Mucosa of gallbladder (tissue), 1 donor: ENCODE results near the gene KCNG1. TPM values are rescaled to one million over a fixed set of nuclear protein-coding genes. Genes with fewer than 3 reads are reported as not detected.

ENCODE experiments used
- DNase-seq: peaks from one replicate; pipeline ENCODE4 v3.0.0-alpha.2; 2020; ENCODE audit warnings: low spot score
- total RNA-seq: library from RNA; stranded (reverse); gene quantifications from one replicate; pipeline ENCODE4 v1.2.1, GENCODE V29; 2021
- donor health status: DM: no; HTN: no; CAD: no.

The KCNG1 gene
- total RNA-seq, 1 donor from 2014 or later, result 9.9 TPM

DNA sequence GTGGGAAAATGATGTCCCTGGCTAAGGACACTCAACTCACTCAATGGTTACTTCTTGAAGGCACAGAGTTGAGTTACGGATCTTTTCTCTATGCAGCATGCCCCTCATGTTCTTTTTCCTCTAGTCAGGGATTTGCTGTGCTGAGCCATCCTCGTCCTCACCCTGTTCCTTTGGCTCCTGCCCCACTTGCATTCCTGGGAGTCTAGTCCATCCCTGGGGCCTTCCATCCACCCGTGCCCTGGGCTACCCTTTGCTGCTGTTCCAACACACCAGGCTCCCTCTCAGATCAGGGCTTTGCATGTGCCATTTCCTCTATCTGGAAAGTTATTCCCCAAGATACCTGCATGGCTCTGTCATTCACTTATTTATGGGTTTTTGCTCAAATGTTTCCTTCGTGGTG, 13.3 kb upstream of the KCNG1 start:
- no peak for DNase-seq

DNA sequence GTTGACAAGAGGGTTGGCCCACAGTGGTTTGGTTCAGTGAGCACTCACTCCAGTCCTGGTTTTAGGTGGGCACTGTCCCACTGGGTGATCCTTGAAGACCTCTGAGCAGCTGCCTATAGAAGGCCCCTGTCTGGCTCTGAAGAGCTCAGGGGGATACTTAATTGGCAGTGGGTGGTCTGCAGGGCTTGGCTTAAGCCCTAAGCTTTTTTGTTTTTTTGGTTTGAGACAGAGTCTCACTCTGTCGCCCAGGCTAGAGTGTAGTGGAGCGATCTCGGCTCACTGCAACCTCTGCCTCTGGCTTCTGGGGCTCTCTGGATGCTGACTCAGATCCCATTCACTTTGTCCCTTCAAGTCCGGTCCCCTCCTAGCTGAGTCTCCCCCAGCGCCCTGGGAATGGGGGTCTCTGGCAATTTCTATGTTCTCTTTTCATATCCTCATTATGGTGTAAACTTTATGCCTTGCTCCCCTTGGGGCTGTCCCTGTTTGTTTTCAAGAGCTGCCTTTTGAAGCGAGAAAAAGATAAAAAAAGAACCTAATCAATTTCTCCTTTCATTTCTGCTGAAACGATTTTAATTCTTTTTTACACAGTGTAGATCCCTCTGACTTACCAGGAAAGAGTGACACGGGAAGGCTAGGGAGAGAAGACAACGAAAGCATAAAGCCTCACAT, 12.2 kb upstream of the KCNG1 start:
- DNase-seq, result no peak

DNA sequence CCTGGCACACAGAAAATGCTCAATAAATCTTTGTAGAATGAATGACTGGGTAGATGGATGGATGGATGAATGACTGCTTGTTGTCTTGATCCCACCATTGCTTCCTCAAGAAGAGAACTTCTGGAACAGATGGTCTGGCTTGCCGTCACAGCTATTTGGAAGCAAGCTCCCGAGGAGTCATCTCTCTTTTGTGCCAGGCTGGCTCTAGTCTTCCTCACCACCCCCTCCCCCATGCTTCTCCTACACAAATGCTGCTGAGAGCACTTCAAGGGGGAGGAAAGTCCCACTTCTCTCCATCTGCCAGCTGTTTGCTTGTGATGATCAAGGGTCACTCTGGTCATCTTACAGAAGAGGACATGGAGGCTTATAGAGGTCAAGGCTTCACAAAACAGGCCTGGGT, 11.6 kb upstream of the KCNG1 start:
- no peak for DNase-seq

DNA sequence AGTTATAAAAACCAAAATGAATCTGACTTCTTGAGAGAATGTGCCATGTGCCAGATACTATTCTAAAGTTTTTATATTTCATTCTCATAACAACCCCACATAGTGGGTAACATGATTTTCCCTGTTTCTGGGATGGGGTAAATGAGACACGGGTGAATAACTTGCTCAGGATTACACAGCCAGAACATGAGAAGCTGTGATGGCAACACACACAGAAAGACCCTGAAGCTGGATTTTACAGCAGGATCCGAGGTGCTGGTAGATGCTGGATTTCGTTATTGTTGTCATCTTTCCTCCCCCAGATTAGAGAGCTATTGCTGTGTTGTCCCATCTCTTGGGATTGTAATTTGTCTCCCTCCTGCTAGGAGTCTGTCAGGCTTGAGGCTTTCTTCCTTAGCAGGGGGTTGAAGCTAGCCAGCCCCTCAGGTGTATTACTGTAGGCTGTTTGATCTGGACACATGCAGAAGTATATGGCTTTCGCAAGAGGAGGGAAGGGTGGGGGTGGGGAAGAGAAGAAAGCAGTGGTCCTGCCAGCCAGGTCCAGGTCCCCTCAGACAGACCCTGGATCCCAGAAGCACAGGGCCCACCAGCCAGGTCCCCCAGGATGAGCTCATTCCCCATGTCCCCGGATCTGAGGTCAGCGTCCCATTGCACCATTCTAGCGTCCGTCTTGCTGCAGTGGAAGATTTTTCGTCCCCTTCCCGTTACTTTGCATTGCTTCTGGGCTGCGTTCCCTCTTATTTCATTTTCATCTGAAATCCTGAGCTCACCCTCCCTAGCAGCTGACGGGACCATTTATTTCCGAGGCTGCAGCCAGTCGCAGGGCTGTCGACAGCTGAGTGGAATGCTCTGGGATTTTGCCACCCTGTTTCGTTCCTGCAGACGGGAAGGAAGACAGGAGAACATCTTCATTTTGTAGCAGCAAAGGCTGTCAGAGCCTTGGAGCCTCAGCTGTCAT, 7.3 kb upstream of the KCNG1 start:
- peak; percentile 18 for DNase-seq

DNA sequence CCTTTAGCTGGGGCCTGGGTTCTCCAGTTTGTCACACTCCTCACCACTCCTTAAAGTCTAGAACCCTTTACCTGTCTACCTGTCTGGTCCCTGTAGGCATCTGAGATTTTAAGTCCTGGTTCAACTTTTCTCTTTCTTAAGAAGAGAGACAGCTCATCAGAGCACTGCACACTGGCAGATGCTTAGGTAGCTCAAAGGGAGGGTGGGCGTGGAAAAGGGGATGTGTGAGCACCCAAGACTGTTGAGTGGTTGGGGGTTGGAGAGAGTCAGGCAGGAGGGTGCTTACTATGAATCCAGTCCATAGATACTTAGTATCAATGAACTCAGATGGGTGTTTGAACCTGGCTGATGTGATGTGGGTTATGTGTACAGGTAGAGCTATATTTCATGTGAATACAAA, 6.6 kb upstream of the KCNG1 start:
- no peak for DNase-seq

DNA sequence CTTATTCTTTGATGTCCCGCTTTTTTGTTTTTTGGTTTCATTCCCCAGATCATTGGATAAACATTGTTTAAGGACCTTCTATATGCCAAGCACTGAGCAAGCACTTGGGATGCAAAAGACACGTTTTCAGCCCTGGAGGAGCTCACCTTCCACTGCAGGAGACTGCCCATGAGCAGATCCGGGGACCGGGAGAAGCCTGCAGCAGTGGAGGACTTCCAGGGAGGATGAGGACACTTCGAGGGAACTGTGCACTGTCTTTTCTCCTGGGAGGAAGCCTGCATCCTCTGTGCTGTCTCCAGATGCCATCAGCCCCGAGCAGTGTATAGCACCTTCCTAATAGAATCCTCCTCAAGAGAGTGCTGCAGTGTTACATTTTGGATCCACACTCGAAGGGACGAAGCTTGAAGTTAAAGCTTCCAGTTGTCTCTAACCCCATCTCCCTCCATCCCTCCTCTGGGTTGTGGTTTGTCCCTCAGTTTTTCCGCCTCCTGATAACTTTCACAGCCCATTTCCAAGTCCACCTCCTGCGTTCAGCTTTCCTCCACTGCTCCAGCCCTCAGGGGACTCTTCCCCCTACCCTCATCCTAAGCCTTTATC, 5.8 kb upstream of the KCNG1 start:
- no peak for DNase-seq

DNA sequence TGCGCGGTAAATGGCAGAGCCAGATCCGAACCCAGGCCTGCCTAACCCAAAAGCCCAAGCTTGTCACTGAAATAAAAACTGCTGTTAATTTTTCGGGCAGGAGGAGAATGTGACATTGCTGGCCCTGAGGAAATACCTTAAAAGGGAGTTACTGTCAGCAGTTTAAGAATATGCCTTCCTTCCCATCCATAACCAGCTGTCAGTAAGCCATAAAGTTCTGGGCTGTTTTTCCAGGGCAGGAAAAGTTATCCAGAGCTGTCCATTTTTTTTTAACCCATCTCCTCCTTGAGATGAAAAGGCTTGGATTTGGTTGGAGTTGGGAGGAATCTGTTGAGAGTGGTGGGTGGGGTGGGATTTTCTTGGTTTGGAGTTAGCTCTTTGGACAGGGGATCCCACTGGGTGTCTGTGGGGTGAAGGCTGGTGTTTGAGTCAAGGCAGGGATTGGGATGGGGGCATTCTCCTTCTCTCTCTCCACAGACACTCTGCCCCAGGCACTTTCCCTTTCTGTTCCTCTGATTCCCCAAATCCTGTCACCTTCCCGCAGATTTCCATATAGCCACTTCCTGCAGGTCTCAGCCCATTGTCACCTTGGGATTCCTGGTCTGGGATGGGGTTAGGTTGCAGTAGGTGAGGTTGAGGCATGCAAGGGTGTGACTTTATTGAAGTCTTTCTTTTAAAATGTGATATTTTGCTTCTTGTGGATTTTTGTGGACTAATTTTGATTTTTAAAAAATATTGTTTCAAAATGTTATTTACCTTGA, 4.3 kb upstream of the KCNG1 start:
- DNase-seq, result no peak

DNA sequence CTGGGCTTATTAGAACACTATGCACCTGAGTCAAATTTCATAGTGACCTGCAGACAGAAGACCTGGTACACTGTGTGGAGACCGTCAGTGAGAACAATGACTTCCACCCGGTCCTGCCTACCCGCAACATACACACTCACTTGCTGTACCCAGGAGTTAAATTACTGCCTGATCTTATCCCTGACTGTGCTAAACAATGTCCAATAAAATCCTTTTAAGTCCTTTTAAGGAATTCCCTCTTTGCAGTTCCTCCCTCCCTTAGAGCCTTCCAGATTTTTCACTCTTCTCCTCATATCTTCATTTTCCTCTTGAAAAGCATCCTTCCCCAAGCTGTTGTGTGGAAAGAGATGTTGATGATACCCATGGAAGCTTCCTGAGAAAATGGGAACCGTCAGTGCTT, 3.4 kb upstream of the KCNG1 start:
- DNase-seq, result no peak

DNA sequence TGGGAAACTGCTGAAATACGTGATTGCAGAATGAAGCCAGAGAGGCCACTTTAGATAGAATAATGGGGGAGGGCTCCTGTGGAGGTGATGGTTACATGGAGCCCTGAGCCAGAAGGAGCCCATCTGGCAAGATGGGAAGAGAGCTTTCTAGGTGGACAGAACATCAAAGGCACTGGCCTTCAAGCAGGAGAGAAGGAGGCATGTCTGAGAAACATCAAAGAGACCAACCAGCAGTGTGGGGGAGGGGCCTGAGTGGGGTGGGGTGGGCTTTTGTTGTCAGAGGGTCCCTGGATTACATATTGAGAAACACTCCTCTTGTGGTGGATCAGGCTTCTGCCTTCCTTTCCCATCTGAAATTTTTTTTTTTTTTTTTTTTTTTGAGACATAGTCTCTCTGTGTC, 1.9 kb upstream of the KCNG1 start:
- no peak for DNase-seq

DNA sequence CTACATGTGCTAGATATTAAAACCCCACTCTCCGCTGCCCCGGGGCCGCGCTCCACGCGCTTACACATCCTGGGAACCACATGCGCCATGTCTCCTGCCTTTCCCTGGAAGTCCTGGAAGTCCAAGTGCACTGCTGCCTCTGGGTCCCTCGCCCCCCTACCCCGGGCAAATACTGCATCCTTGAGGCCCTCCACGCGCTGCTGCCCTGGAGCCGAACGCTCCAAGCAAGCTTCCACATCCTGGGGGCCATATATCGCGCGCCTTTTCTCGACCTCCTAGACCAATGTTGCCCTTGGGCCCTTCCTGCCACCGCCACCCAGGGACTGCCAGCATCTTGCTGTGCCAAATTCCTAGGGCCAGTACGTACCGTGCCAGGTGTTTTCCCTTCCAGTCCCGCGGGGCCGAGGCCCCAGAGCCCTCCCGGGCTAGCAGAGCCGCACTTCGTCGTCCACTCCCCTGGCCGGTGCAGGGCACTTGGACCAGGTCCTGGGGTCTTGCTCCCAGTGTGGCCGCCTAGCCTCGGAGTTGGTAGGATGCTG, 779 bp upstream of the KCNG1 start:
- DNase-seq, result no peak

DNA sequence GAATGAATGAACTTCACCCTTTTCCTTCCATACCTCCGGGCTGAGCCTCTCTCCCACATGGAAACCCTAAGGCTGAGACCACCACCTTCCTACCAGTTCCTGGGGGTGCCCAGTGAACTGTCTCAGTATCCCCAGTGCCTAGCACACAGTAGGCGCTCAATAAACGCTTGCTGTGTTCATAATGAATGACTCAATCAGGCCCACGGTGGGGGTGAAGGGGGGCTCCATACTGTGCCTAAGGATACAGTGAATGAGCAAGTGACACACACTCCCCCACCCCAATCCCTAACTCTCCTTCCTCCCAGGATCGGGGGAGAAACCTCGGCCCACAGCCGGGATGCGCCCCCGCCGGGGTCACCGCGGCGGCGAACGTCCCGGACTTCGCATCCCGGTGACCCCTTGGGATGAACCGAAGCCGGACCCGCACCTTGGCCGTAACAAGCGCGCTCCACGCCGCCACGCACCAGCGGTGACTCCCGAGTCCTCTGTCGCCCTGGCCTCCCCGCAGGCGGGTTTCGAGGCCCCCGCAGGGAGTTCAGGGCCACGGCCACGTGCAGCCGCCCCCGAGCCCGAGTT, 592 bp downstream of the KCNG1 start:
- no peak for DNase-seq

DNA sequence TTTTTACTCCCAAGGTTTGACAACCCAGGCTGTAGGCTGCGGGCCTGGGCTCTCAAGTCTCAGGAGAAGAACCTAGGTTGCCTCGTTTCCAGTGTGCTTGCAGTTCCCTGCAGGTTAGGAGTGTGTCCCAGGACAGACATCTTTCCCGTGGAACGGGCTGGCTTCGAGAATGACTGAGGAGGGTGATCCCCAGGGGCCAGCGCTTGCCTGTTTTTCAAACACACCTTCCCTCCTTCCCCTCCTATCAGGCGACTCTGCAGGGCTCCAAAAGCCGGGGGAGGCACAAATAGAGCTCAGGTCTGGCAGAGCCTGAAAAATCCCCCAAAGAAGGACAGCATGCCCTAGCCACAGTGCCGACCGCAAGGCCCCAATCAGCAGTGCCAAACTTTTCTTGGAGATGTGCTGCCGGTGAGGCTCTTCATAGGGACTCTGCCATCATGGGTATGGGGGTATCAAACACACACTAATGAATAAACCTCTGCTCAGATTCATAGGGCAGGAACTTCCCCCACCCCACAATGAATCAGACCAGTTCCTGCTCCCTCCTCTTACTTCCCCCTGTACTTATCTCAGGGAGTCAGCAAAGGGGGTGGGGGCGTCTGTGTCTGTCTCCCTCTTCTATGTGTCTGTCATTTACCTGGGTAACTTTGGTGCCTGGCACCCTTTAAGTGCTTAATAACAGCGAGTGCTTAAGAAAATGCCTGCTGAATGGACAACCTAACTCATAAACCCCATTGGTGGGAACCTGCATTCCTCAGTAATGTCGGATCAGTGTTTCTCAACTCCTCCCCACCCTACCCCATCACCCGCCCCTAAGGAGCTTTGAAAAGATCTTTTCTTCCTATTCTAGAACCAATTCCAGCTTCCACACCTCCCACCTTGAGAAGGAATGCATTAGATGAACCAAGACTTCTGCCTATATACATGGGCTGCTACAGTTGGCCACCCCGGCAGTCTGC, 1.6 kb downstream of the KCNG1 start:
- no peak for DNase-seq

DNA sequence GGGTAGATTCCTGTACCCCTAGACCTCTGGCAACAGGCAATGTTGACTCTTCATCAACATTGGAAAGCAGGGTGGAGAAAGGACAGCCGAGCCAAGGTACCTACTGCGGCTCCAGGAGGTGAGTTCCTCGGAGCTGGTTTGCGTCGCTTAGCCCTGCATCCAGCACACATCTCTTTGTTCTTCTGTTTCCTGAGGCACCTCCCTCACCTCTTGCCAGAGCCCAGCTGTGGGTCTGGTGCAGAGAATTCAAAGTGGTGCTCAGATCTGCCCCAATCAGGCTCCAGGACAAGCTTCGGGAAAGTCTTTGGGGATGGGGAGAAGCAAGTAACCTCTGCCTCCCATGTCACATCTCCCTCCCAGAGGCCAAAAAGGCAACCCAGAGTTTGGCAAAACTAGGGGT, 2.2 kb downstream of the KCNG1 start:
- no peak for DNase-seq

DNA sequence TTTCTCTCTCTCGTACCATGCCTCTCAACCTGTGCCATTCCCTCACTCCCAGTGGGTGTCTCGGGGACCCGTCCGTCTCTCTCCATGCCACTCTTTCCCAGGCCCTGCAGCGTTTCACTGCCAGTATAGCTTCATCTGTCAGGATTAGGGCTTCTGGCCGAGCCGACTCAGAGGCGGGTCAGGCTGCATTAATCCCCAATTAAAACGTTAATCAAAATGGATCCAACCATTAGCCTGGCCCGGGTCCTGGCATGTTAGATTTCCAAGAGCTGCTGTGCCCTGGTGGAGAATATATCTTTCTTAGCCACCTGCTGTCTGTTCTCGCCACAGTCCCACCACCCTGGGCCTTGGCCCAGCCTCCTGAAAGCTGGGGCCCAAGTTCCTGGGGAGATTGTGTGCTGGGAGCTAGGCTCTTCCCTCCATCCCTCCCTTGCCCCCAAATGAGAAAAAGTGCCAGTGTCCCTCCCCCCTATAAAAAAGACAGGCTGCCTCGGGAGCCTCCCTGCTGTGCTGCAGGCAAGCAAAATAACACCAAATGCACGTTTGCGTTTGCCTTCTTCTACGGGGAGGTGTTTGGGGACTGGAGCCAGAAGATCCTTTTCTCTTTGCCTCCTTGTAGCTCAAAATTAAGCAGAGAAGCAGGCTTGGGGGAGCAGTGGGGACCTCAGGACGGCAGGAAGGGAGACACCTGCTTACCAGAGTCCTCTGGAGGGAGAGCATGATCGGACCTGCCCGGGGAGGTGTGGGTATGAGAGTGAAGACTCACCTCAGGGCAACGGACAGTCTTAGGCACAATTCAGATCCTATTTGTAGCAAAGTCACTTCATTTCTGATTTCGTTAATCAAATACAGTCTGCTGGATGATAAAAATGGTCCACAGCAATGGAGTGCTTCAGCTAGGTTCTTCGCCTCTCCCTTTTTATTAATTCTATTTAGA, 3.0 kb downstream of the KCNG1 start:
- no peak for DNase-seq

DNA sequence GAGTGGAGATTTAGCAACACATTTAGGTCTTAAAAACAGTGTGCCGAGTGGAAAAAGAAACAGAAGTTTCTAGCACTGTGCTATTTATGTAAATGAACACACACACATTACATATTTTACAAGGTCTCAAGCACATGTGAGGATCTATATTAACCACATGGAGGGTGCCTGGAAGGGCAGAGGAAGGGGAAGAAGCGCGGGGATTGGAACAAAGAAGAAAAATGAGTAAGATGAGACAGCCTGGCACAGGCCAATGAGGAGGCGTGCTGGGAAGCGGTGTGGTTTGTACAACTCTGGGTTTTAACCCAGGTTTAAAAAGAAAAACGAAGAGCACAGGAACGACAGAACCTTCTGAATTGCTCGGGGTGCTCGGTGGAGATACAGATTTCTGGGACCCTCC, 5.7 kb downstream of the KCNG1 start:
- DNase-seq, result no peak

DNA sequence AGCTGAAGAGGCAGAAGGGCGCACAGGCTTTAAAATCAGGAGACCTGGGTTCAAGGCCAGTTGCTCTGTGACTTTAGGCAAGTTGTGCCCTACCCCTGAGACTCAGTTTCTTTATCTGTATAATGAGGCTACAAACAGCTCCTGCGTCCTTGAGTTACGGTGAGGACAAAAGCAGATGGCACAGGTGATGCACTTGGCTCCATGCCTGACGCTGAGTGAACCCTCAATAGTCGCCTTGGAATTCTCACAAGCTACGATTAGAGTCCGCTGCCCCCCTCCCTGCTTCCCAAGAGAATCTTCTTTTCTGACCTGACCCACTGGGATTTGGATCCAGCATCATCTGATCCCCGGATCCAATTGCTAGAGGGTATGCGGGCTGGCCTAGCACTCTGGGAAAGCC, 6.4 kb downstream of the KCNG1 start:
- no peak for DNase-seq

DNA sequence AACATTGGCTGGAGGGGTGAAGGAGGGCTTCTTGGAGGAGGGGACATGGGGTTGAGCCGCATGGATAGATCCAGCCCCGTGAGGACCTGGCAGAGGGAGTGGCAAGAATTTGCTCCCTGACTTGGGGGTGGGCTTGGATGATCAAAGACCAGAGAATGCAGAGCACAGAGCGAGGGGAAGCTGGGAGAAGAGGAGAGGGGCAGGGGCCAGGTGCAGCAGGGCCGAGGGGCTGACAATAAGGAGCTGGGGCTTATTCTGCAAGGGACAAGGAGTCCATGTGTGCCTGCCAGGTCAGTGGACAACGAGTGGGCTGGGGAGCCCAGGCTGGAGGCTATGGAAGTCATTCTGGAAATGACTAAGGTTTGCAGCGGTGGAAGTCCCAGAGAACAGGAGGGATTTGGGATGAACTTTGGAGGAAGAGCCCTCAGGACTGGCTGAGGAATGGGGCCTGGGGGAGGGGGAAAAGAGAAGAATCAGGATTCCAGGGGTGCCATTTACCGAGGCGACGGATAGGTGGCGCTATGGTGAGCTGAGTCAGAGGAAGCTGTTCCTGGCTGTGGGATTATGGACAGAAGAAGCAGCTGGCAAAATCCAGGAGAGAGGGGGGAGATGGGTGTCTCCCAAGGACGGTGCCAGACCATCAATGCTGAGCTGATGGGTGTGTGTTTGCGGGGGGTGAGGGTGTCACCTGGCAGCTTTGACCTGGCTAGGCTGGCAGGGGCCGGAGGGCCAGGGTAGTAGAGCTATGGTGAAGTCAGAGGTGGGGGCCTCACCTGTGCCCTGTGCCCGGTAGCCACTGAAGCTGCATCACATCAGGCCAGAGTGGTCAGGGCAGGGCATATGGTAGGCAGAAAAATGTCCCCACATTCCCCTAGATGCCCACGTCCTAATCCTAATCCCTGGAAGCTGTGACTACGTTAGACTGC, 7.8 kb downstream of the KCNG1 start:
- DNase-seq, result peak; percentile 47
